GM19025 (cell line): Measurements from ENCODE around the gene TBC1D30.
"Not testable (repeated sequence)": the region's sequence is repeated elsewhere in the genome, so short reads cannot be mapped to it uniquely, and the experiment has no call there.

Experiments
- ATAC-seq: cut with Tn5 transposase; IDR thresholded peaks from one replicate; pipeline ENCODE4 v1.9.1; 2021; ENCODE audit warnings: mild to moderate bottlenecking, low read depth, moderate library complexity; ENCODE audit not compliant: unreplicated experiment

The TBC1D30 gene

DNA sequence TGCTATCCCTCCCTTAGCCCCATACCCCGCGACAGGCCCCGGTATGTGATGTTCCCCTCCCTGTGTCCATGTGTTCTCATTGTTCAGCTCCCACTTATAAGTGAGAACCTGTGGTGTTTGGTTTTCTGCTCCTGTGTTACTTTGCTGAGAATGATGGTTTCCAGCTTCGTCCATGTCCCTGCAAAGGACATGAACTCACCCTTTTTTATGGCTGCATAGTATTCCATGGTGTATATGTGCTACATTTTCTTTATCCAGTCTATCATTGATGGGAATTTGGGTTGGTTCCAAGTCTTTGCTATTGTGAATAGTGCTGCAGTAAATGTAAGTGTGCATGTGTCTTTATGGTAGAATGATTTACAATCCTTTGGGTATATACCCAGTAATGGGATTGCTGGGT lies 24.0 kb downstream of the TBC1D30 start:
- ATAC-seq, result not testable (repeated sequence)

DNA sequence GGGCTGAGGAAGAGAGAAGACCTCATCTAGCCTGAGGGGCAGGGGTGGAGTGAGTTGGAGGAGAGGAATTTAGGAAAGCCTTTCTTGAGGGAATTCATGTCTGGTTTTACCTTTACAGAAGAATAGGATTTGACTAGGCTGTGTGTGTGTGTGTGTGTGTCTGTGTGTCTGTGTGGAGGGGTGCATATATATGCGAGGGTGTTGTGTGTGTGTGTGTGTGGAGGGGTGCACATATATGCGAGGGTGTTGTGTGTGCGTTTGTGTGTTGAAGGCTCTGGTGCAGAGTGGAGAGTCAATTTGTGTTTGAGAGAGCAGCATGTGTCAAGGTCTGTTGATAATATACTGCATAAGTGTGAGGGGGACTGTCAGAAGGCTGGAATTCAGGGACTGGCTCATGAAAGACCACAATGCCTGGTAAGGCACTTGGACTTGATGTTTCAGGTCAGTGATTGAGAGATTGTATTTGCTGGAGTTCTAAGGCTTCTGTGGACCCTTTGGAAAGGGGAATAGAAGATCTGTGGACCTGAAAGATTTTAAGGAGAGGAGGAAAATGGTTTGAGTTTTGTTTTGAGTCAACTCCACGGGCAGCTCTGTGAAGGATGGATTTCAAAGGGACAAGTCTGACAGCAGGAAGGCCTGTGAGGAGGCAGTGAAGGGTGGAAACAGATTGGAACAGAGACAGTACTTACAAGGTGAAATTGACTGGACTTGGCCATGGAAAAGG lies 34.6 kb downstream of the TBC1D30 start:
- ATAC-seq, result no peak

DNA sequence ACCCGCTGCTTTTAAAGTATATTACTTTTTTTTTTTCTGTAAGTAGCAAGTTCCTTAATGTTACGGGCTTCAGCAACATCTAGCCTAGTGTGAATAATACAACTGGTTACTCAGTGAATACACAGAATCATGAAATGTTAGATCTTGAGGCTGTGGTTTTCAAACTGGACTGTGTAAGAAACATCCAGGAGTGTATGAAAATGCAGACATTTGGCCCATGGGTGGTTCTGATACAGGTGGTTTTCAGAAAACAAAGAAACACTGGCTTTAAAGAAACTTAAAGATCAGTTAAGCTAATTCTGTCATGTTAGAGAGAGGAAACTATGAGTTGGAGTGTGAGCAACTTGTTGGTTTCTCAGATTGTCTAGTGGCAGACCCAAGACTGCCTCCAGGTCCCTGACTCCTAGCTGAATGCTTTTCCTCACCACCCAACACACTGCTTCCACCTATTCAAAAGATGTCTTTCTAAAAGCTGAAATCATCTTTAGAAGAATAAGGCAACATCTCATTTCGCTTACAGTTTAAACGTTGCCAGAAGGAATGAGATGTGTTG lies 36.1 kb downstream of the TBC1D30 start:
- ATAC-seq, result no peak

DNA sequence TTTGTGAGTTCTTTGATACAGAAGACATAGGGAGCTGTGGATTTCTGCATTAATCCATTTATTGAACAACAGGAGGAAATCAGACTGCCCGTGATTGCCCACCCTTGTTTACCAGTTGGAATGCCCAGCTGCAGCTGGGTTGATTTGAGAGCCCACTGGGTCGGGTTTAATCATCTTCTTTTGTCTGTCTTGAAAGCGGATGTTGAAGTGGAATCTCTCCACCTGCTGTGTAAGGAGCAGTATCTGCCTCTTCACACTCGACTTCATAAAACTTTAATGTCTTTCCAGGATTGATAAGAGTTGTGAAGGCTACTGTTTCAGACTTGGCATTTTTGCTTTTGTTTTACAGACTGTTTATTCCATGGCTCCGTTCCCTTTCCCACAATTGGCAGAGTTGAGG lies 39.9 kb downstream of the TBC1D30 start:
- no peak for ATAC-seq

DNA sequence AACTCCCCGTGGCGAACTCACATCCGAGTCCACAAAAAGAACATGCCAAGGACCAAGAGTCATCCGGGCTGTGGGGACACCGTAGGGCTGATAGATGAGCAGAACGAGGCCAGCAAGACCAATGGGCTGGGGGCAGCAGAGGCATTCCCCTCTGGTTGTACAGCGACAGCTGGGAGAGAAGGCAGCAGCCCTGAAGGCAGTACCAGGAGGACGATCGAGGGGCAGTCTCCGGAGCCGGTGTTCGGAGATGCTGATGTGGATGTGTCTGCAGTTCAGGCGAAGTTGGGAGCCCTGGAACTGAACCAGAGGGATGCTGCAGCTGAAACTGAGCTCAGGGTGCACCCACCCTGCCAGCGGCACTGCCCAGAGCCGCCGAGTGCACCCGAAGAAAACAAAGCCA lies 50.7 kb downstream of the TBC1D30 start:
- no peak for ATAC-seq

DNA sequence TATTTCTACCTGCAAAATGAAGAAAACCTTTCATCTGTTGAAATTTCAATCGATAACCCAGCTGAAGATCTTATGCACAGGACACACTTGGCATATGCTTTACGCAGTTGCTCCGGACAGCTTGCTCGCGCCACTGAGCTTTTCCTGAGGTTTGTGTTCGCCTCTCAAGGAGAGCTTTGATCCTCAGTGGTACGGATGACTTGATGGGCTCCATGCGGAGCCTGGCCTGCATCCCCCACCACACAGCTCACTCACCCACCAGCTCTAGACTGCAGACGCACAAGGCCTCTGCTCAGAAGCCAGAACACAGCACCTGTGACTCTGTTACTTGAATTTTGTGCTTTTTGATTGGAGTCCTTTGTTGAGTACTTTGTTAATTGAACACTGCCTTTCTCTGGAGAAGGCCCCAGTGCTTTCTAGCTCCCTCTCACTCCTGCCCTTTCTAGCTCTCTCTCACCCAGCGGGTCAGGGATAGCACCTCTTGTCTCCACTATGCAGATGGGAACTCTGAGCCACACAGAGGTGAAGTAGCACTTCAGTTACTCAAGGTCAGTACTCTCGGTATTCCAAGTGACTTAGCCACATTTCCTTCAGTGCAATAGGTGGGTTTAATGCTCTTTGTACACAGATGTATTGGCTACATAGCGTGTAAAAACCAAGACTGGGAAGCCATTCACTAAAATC lies 52.1 kb downstream of the TBC1D30 start:
- ATAC-seq, result no peak

DNA sequence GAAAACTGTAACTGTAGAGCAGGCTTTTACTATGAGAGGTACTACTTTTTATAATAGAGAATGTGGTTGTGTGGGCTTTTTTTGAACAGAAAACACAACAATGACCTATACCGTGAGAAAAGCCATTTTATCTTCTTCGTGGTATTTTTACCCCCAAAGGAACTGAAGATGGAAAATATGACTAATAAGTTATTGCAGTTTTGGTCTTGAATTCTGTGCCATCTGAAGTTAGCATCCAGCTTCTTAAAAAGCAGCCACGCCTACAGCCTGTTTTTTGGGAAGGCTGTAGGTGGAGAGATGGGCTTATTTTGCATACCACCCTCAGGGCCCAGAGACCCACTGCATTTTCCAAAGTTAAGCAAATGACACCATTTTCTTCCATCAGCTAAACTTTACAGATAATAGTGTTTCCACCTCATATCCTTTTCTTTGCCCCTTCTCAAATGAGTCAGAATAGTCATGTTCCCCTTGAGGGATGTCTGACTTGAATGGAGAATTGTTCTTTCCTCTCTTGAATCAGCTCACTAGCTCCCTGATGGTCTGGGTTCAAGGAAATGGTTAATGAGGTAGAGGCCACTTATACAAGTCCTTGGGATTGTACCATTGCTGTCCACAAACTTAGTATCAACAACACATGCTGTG lies 53.0 kb downstream of the TBC1D30 start:
- ATAC-seq, result peak; percentile 74

DNA sequence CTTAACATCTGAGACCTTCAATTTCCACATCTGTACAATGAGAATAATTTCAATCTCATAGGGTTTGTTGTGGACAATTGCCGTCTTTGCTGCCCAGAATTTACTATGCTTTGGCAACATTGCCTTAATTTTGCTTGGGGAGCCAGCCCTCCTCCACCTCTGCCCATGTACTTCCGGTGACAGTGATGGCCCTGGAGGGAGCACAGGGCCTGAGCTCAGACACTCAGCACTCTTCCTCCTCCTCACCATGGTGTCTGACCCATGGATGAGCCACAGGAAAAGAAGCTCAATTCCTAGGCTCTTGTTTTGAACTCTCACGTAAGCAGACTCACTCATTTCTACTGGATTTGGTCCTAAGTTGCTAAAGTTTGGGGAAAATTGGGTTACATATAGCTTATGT lies 58.2 kb downstream of the TBC1D30 start:
- no peak for ATAC-seq

DNA sequence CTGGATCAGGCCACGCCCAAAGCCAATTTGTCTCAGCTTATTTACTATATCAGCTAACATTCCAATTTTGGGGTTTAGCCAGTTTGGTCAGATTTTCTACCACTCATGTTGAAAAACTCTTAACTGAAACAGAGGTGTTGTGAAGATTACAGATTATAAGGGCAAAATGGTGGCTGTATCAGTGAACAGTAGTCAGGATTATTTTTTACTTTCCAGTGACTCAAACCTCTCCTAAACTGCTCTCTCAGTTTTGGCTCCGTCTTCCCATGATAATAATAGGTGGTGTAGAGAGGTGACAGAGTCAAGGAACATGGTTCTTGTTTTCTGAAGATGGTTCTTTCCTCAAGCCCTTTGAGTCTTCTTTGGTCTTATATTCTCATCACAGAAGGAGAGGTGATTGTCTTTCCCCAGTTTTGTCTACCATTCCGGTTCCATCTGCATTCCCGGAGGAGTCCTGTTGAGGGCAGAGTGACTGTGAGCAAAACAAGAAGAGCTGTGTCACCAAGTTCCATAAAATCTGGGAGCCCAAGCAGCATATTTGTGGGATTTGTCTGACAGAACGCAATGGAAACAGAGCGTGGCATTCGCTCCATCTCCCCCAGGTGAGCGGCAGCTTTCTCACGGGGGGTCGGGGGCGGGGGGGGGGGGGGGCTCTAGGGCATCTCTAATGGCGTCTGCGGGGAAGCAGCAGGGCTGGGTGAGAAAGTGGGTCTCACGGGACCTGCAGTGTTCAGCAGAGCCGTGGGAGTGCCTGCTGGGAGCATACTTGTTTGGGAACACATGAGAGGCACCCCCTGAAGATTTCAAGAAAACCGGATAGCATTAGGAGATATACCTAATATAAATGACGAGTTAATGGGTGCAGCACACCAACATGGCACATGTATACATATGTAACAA lies 59.1 kb downstream of the TBC1D30 start:
- ATAC-seq, result no peak

DNA sequence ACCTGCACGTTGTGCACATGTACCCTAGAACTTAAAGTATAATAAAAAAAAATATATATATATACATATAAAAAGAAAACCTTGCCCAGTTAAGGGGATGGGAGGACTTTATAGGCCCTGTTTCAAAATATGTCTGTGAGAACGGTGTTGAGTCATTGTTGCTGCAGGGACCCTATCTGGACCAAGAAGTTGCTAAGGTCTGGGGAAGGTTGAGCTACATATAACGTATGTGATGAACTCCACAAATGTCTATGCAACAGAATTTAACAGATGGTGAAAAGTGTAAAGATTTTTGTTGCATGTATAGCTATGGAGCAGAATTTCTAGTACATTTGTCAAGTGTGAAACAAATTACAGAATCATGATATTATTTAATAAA lies 59.7 kb downstream of the TBC1D30 start:
- ATAC-seq, result no peak

DNA sequence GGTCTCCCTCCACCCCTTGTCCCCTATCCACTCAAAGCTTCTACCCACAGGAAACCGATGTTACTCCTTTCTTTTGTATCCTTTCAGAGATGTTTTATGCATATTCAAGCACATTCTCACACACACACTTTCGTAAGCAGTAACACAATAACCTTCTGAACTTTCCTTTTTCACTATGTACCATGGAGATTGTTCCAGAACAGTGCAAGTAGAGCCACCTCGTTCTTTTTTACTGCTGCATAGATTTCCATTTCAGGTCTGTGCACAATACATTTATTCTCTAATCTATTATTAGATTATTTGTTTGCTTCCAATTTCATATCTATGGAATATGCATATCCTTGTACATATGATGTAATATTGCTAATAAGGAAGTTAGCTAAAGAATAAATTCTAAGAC lies 60.3 kb downstream of the TBC1D30 start:
- no peak for ATAC-seq

DNA sequence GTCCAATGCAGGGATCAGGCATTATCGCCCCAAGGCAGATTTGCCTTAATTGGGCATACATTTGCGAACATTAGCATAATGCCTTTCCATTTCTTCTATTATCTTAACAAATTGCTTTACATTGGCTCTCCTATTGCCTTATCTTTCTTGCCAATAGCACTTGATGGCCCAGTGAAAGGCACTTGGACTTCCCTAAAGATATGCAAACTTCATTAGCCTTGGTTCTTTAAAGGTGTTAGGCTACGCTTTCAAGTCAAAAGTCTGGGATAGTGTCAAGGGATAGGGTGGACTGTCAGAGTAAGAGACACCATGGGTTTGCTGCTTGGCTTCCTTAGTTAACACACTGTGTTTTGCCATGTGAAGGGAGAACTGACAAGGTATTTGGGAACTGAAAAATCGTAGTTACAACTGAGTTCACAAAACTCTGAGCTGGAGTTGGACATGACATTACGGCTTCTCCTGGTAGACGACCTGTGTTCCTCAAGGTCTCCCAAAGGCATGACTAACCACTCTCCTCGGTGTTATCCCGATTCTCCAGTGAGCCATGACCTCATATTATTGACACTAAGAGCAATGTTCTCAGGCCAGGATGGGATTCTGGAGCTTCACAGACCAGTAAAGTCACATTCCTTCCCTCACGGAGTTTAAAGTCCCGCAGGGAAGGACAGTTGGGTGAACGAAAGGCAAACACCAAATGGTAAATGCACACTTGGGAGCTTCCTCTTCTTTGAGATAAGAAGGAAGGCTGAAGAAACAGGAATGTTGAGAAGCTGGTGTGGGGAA lies 65.2 kb downstream of the TBC1D30 start:
- no peak for ATAC-seq

DNA sequence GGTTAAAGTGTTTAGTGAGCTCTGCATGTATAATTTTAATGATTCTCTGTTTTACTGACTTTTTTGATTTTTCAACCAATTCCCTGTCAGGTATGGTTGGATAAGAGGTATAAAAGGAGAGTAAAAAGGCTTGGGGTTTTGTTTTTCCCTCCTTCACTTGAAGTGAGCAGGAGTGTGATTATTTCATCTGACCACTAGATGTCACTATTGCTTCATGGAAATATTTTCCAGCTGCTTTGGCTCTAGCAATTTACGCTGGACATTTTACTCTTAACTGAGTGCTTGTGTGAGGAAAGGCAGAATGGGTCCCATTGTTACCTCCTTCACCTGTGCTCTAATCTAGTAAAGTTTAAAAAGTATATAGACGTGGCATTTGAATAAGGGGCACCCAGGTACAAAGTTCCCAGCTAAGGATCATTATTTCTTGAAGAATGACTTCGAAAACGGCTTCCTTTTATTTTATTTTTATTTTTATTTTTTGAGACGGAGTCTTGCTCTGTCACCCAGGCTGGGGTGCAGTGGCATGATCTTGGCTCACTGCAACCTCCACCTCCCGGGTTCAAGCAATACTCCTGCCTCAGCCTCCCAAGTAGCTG lies 66.5 kb downstream of the TBC1D30 start:
- ATAC-seq, result no peak

DNA sequence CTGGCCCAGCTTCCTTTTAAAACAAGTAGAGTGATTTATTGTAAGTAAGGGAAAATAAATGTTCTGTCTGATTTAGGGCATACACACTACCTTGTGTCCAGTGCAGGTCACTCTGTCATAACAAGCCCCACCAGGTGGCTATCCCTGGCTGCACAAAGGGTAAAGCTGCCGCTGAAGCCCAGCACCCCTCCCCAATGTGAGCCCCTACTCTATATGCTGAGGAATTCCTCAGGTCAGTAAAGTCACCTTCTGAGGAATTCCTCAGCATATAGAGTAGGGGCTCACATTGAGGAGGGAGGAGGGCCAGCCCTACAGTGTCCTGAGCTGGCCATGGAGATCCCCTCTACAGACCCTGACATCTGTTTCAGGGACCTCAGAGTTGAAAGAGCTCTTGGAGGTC lies 67.2 kb downstream of the TBC1D30 start:
- ATAC-seq, result no peak

DNA sequence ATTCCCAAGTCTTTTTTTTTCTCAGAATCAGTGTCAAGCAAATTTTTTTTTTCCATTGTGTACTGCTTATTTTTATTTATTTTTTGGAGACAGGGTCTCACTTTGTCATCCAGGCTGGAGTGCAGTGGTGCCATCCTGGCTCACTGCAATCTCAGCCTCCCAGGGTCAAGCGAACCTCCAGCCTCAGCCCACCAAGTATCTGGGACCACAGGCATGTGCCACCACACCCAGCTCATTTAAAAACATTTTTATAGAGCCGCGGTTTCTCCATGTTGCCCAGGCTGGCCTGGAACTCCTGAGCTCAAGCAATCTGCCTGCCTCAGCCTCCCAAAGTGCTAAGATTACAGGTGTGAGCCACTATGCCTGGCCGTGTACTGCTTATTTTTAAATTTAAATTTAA lies 68.1 kb downstream of the TBC1D30 start:
- no peak for ATAC-seq

DNA sequence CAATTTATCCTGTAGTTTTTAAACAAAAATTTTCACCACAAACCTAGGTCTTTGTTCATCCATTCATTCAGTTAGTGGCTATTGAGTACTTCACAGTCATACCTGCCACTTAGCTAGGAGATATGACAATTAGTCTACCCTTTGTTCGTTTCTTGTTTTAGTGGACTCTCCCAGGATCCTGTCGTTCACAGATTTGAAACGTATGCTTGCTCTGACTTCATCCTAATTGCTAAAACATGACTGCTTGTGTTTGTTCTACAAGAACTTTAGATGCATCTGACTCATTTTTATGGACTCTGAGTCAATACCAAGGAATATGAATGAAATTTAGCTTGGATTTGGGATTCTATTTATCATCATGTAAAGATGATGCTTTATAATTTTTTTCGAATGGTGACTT lies 69.5 kb downstream of the TBC1D30 start:
- no peak for ATAC-seq

DNA sequence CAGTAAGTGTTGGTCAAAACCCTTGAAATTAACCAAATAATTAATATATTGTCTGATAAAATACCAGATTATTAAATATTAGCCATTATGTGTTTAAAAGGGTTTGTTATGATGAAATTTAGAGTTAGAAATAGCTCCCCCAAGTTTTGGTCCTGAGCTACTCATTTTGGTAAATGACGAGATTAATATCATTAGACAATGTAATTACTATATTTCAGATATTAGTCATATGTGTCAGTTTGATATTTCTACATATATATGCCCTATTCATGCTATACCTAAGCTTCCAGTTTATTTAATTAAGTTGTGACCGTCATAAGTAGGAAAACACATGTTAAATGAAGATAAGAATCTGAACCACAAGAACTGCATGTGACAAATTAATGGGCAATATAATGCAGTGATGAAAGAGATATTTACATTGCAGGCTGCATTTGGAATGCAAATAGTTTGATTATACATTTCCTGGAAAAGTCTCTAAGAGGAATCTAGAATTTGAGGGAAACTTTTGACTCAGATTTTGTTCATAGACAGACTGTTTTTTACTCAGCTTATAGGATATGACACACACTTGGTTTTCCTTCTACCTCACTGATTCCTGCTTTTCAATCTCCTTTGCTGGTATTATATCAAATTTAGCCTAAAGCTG lies 70.5 kb downstream of the TBC1D30 start:
- no peak for ATAC-seq

DNA sequence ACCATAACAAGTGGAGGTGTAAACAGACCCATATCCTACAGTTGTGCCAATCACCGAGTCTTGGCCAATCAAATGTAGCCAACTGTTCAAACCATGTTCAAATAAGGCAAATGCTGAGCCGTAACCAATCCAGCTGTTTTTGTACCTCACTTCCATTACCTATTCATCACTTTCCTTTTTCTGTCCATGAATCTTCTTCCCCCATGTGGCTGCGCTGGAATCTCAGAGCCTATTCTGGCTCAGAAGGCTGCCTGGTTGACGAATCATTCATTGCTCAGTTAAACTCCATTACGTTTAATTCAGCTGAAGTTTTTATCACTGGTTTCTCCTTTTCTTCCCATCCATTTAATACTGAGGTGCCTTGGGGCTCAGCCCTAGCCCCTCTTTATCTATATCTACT lies 71.1 kb downstream of the TBC1D30 start:
- ATAC-seq, result no peak

DNA sequence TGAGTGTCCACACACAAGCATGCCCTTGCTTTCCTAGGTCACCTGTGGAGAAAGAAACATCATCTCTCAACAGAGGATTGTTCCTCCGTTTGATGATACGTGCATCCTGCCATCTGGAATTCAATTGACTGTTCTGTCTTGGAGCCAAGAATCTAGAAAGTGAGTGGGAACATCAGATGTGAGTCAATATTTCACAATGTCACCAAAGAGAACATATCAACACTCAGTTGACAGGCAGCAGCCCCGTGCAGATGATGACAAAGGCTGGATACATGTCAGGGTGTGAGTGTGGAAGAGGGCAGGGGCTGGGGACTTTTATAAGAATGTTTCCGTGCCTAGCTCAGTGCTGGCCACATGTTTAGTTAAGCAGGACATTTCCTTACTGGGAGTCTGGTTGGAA lies 76.1 kb downstream of the TBC1D30 start:
- no peak for ATAC-seq
